Lower leg skin (tissue), 4 donors: ENCODE results near the gene CNEP1R1. TPM values are rescaled to one million over a fixed set of nuclear protein-coding genes. Genes with fewer than 3 reads are reported as not detected.

ENCODE experiments used
- DNase-seq, 2 donors: peaks; one replicate each; pipeline ENCODE4 v3.0.0-alpha.2; 2019; ENCODE audit warnings: low spot score in 2 of 2
- H3K4me3 ChIP-seq: fragments of 200-600 bp; sonication (generic); 2 replicates; pipeline ENCODE4 v1.5.1; 2017; ENCODE audit warnings: mild to moderate bottlenecking, low read depth; ENCODE audit not compliant: poor library complexity, severe bottlenecking
- POLR2A ChIP-seq, 2 donors: fragments of 450-650 bp; IDR thresholded peaks; one replicate each; pipeline ENCODE4 v1.6.1; 2016 to 2017; ENCODE audit warnings: antibody characterized with exemption in 2 of 2, mild to moderate bottlenecking in 1 of 2, moderate library complexity in 1 of 2
- WGBS, 2 donors: methylation state at CpG; one replicate each; pipeline ENCODE4 v1.1.5; 2018; 5-methylcytosine and 5-hydroxymethylcytosine counted together
- intact Hi-C: fragments of 100-400 bp; cut with DNase I; formaldehyde crosslinking; loops from one replicate; pipeline ENCODE4 v1.15.0; 2023; ENCODE audit warnings: low total_unique reads
- total RNA-seq, 4 donors: library from RNA; depleted of rRNA; stranded (reverse); fragments of >200 nt; gene quantifications; one replicate each; pipeline ENCODE4 v1.1.0, GENCODE V29; 2016
- TF ChIP-seq, protein P1 (sequence below), 3 donors: fragments of 450-650 bp; IDR thresholded peaks; one replicate each; pipeline ENCODE4 v1.5.1; 2016; ENCODE audit warnings: antibody characterized with exemption in 3 of 3, mild to moderate bottlenecking in 3 of 3, moderate library complexity in 2 of 3

CNEP1R1 gene
- total RNA-seq, 4 donors from 2014 or later: 10.3 to 18.9 (median 17.5) TPM

DNA sequence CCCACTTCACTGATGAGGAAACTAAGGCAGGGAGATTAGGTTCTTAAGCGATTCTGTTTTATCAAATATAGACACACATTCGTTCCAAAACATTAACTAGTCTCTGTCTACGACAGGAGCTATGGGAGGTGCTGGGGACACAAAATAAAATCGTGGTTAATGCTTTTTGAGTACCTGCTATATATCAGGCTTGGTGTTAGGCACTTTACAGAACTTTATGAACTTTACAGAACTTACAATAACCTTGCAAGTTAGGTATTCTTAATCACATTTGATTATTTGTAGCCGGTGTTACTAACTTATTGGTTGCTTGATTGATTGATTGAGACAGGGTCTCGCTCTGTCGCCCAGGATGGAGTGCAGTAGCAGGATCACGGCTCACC is 40.2 kb downstream of the CNEP1R1 start:
- no peak for TF ChIP-seq POLR2A (IDR thresholded peaks at IDR 0.05)
- TF ChIP-seq, protein P1, sequence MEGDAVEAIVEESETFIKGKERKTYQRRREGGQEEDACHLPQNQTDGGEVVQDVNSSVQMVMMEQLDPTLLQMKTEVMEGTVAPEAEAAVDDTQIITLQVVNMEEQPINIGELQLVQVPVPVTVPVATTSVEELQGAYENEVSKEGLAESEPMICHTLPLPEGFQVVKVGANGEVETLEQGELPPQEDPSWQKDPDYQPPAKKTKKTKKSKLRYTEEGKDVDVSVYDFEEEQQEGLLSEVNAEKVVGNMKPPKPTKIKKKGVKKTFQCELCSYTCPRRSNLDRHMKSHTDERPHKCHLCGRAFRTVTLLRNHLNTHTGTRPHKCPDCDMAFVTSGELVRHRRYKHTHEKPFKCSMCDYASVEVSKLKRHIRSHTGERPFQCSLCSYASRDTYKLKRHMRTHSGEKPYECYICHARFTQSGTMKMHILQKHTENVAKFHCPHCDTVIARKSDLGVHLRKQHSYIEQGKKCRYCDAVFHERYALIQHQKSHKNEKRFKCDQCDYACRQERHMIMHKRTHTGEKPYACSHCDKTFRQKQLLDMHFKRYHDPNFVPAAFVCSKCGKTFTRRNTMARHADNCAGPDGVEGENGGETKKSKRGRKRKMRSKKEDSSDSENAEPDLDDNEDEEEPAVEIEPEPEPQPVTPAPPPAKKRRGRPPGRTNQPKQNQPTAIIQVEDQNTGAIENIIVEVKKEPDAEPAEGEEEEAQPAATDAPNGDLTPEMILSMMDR (IDR thresholded peaks at IDR 0.05): no peak
- intact Hi-C loops: no loop called here
- DNase-seq: no peak
- WGBS, 2 donors: 78 to 88% methylated on average over 8 of the region's 8 CpGs
- H3K4me3 ChIP-seq: no peak overlapping the region

- H3K4me3 ChIP-seq: peak within 1 kb of the TSS; percentile 89
- peak; percentile 89 to 98 for DNase-seq
- intact Hi-C loops: no loop called here
- 5 to 10% methylated on average over 24 to 51 of the region's 91 CpGs for WGBS, 2 donors
- TF ChIP-seq, protein P1 (IDR thresholded peaks at IDR 0.05): peak in 1 of 3 donors; percentile 24
- no peak for TF ChIP-seq POLR2A (IDR thresholded peaks at IDR 0.05)
Measured at GRCh38 chr16:50065624-50066481, 40.8 kb downstream of the CNEP1R1 start, which contains the start of gene HEATR3. Gene HEATR3 (plus strand): TSS chr16:50065970. CDS start chr16:50066132, 162 bp downstream.

GRCh38 chr16:50066482-50067289 is 41.7 kb downstream of the CNEP1R1 start:
- TF ChIP-seq, protein P1 (IDR thresholded peaks at IDR 0.05): no peak
- no peak for TF ChIP-seq POLR2A (IDR thresholded peaks at IDR 0.05)
- H3K4me3 ChIP-seq: peak overlapping the region; percentile 89
- 22 to 47% methylated on average over 14 to 34 of the region's 34 CpGs for WGBS, 2 donors
- intact Hi-C loops: no loop called here
- no peak for DNase-seq

DNA sequence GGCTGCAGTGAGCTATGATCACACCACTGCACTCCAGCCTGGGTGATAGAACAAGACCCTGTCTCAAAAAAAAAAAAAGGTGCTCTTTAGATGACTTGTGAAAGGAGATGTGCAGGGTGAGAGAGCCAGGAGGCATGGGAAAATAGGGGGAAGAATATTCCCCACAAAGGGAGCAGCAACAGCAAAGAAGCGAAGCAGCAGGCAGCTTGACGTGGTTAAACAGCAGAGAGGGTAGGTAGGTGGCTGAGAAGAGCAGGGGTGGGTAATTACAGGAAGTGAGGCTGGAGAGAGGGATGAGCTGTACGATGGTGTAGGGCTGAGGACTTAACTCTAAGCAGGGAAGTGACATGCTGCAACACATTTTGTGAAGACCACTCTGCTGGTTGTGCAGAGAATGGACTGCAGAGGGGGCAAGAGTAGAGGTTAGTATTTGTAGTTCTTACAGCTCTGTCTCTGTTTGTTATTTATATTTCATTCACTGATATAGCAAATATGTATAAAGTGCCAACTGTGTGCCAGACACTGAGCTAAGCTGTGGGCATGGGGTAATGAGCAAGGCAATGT is 42.3 kb downstream of the CNEP1R1 start:
- no peak for DNase-seq
- TF ChIP-seq, protein P1 (IDR thresholded peaks at IDR 0.05): no peak
- TF ChIP-seq POLR2A (IDR thresholded peaks at IDR 0.05): no peak
- H3K4me3 ChIP-seq: no peak overlapping the region
- intact Hi-C loops: no loop called here
- 31 to 42% methylated on average over 3 of the region's 3 CpGs for WGBS, 2 donors

DNA sequence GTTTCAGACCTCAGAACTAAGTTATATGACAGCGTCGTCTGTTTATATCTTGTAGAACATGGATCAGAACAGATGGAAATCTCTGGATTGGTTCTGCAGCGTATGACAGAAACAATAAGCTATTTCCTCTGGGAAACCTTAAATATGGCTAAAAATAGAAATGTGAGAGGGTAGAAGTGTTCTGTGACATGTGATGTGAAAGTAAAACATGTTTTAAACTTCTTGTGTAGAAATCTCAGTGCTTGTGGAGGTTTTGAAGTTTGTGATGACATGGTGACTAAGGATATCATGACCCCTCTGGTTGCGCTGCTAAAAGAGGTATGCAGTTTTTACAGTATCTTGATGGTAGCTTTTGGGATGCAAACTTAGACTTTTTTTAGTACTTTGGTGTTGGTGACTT is 43.5 kb downstream of the CNEP1R1 start:
- no peak for DNase-seq
- 77 to 83% methylated on average over 4 of the region's 4 CpGs for WGBS, 2 donors
- no peak overlapping the region for H3K4me3 ChIP-seq
- intact Hi-C loops: no loop called here
- TF ChIP-seq POLR2A (IDR thresholded peaks at IDR 0.05): no peak
- TF ChIP-seq, protein P1 (IDR thresholded peaks at IDR 0.05): no peak
